Smooth muscle cell of the umbilical artery (primary cell): ENCODE results near the gene RLIM. TPM values are rescaled to one million over a fixed set of nuclear protein-coding genes. Genes with fewer than 3 reads are reported as not detected.

Experiments
- total RNA-seq: library from RNA; depleted of rRNA; stranded (reverse); fragments of >200 nt; gene quantifications from 2 replicates; pipeline ENCODE4 v1.2.3, GENCODE V29; 2014

The RLIM gene, protein sequence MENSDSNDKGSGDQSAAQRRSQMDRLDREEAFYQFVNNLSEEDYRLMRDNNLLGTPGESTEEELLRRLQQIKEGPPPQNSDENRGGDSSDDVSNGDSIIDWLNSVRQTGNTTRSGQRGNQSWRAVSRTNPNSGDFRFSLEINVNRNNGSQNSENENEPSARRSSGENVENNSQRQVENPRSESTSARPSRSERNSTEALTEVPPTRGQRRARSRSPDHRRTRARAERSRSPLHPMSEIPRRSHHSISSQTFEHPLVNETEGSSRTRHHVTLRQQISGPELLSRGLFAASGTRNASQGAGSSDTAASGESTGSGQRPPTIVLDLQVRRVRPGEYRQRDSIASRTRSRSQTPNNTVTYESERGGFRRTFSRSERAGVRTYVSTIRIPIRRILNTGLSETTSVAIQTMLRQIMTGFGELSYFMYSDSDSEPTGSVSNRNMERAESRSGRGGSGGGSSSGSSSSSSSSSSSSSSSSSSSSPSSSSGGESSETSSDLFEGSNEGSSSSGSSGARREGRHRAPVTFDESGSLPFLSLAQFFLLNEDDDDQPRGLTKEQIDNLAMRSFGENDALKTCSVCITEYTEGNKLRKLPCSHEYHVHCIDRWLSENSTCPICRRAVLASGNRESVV
- 67.4 and 92.4 TPM in 2 replicates for total RNA-seq

DNA sequence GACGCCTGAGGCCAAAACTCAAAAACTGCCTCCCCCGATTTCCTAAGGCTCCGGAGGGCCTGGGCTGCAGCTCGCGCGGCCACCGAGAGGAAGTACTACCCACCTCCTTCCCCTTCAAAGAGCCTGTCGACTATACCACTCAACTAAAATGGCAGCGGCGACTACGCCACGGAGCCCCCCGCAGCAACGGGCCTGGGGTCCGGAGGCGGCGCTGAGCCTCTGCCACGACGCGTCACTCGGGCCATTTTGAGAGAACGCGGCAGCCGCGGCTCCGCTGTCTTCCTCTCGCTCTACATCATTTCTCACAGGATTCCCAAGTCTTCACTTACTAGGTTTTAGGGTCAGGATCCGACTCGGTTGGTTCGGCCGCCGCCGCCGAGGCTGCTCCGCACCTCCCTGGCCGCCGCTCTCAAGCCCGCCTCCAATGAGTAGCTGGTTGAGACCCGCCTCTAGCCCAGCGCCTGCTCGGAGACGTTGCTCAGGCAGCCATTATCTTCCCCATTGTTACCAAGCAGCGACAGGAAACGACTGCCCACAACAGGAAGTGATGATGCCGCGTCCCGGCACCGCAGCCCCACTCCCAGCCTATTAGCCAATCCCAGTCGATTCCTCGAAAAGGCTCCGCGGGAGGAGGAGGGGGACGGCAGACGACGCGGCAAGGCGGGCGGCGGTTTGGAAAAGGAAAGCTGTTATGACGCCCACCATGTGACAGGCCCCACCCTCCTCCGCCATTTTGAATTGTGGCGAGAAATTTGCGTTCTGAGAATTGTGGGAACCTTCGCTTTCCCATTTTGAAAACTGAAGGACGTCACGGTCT, at the start of gene RLIM:
Gene RLIM, minus strand, starts transcription at position 532 of the 817 bp plus-strand sequence. CDS start 18,647 bp downstream, outside the sequence.

Other genes with a start within 250 kb of the RLIM start
- gene SLC16A2, start 193.1 kb downstream of the RLIM start, total RNA-seq = 13.1 and 14.3 TPM in 2 replicates